Body of pancreas (tissue), 4 donors: ENCODE results near the gene CNPPD1.

Experiments used
- CTCF ChIP-seq, 7 experiments: fragments of 450-650 bp in 4 of 7; fragments of 200-600 bp in 3 of 7; sonication (generic) in 3 of 7; IDR thresholded peaks; one replicate each; pipeline ENCODE4 v1.5.1; 2016 to 2019; ENCODE audit warnings: antibody characterized with exemption in 7 of 7
- POLR2A ChIP-seq, 3 donors: fragments of 450-650 bp; IDR thresholded peaks; one replicate each; pipeline ENCODE4 v1.6.1; 2016; ENCODE audit warnings: antibody characterized with exemption in 3 of 3, mild to moderate bottlenecking in 2 of 3

- TF ChIP-seq CTCF (IDR thresholded peaks at IDR 0.05) (peak in 1 of 7 experiments; percentile 23), POLR2A (IDR thresholded peaks at IDR 0.05) (no peak)
Measured at GRCh38 chr2:219142329-219142728, 34.4 kb downstream of the CNPPD1 start.
